ENCODE measurements around the gene SESN1. TPM values are rescaled to one million over a fixed set of nuclear protein-coding genes. Genes with fewer than 3 reads are reported as not detected.

The SESN1 gene
- total RNA-seq, 1 donor from 2014 or later = 27.3 TPM

GRCh38 chr6:109023356-109023925 lies 71.2 kb downstream of the SESN1 start:
- H3K27me3 Mint-ChIP-seq (ENCODE audit: low read depth, unreplicated experiment) = no peaks in the 10 kb centered on the region
- no peak overlapping the region for H3K4me3 Mint-ChIP-seq (ENCODE audit: unreplicated experiment)
- no peaks in the 10 kb centered on the region for H3K79me2 ChIP-seq (ENCODE audit: insufficient read depth, low read length)
- no peak overlapping the region for H3K9ac ChIP-seq (ENCODE audit: low read length)
- no peaks in the 10 kb centered on the region for H3K4me1 ChIP-seq (ENCODE audit: insufficient read depth, low read length)
- no peak overlapping the region for H3K4me2 ChIP-seq (ENCODE audit: low read length)
- no peak overlapping the region for H3K4me3 ChIP-seq (ENCODE audit: insufficient read depth, low read depth, low read length)
- H4K20me1 ChIP-seq (ENCODE audit: insufficient read depth, low read length) = peaks cover 3% of the 10 kb centered on the region
- DNase-seq (ENCODE audit: low read depth) = no peak
- H3K27ac ChIP-seq (ENCODE audit: low read depth, low read length) = no peak overlapping the region
- no peak for FAIRE-seq
- no peaks in the 10 kb centered on the region for H3K9me3 Mint-ChIP-seq (ENCODE audit: unreplicated experiment)
- no peaks in the 10 kb centered on the region for H3K4me1 Mint-ChIP-seq (ENCODE audit: low read depth, unreplicated experiment)
- no peaks in the 10 kb centered on the region for H3K36me3 ChIP-seq (ENCODE audit: insufficient read depth, low read length)
- TF ChIP-seq EZH2 (IDR thresholded peaks at IDR 0.05; ENCODE audit: insufficient read depth, low read length) (no peak), CTCF (IDR thresholded peaks at IDR 0.05; ENCODE audit: insufficient read depth, low read depth, low read length) (no peak)
- H3K36me3 Mint-ChIP-seq (ENCODE audit: low read depth, unreplicated experiment) = no peaks in the 10 kb centered on the region
- H3K9me3 ChIP-seq (ENCODE audit: insufficient read depth, low read depth, low read length) = no peaks in the 10 kb centered on the region
- H2AFZ ChIP-seq (ENCODE audit: low read depth, low read length) = no peak overlapping the region
- H3K27me3 ChIP-seq (ENCODE audit: insufficient read depth, low read length) = no peaks in the 10 kb centered on the region
- H3K27ac Mint-ChIP-seq (ENCODE audit: unreplicated experiment) = no peak overlapping the region

- Histone ChIP-seq H3K4me2 (ENCODE audit: low read length) (no peak overlapping the region), H2AFZ (ENCODE audit: low read depth, low read length) (no peak overlapping the region), H3K4me1 (ENCODE audit: insufficient read depth, low read length) (no peaks in the 10 kb centered on the region), H4K20me1 (ENCODE audit: insufficient read depth, low read length) (peaks cover 3% of the 10 kb centered on the region), H3K79me2 (ENCODE audit: insufficient read depth, low read length) (no peaks in the 10 kb centered on the region), H3K27ac (ENCODE audit: low read depth, low read length) (no peak overlapping the region), H3K36me3 (ENCODE audit: insufficient read depth, low read length) (no peaks in the 10 kb centered on the region), H3K9me3 (ENCODE audit: insufficient read depth, low read depth, low read length) (no peaks in the 10 kb centered on the region), H3K27me3 (ENCODE audit: insufficient read depth, low read length) (no peaks in the 10 kb centered on the region), H3K4me3 (ENCODE audit: insufficient read depth, low read depth, low read length) (no peak overlapping the region), H3K9ac (ENCODE audit: low read length) (no peak overlapping the region)
- H3K9me3 Mint-ChIP-seq (ENCODE audit: unreplicated experiment) = no peaks in the 10 kb centered on the region
- no peak for DNase-seq (ENCODE audit: low read depth)
- H3K4me1 Mint-ChIP-seq (ENCODE audit: low read depth, unreplicated experiment) = no peaks in the 10 kb centered on the region
- no peak for FAIRE-seq
- TF ChIP-seq CTCF (IDR thresholded peaks at IDR 0.05; ENCODE audit: insufficient read depth, low read depth, low read length) = no peak
- TF ChIP-seq EZH2 (IDR thresholded peaks at IDR 0.05; ENCODE audit: insufficient read depth, low read length) = no peak
- H3K36me3 Mint-ChIP-seq (ENCODE audit: low read depth, unreplicated experiment) = no peaks in the 10 kb centered on the region
- no peaks in the 10 kb centered on the region for H3K27me3 Mint-ChIP-seq (ENCODE audit: low read depth, unreplicated experiment)
- H3K27ac Mint-ChIP-seq (ENCODE audit: unreplicated experiment) = no peak overlapping the region
- no peak overlapping the region for H3K4me3 Mint-ChIP-seq (ENCODE audit: unreplicated experiment)
These were observed 72.8 kb downstream of the SESN1 start for GRCh38 chr6:109021870-109022269.

GRCh38 chr6:109019911-109020310 lies 74.7 kb downstream of the SESN1 start:
- no peak for DNase-seq (ENCODE audit: low read depth)
- Histone ChIP-seq H3K9ac (ENCODE audit: low read length) (no peak overlapping the region), H4K20me1 (ENCODE audit: insufficient read depth, low read length) (peaks cover 3% of the 10 kb centered on the region), H3K4me1 (ENCODE audit: insufficient read depth, low read length) (no peaks in the 10 kb centered on the region), H3K4me2 (ENCODE audit: low read length) (no peak overlapping the region), H3K9me3 (ENCODE audit: insufficient read depth, low read depth, low read length) (no peaks in the 10 kb centered on the region), H3K27me3 (ENCODE audit: insufficient read depth, low read length) (no peaks in the 10 kb centered on the region), H3K79me2 (ENCODE audit: insufficient read depth, low read length) (no peaks in the 10 kb centered on the region), H2AFZ (ENCODE audit: low read depth, low read length) (no peak overlapping the region), H3K4me3 (ENCODE audit: insufficient read depth, low read depth, low read length) (no peak overlapping the region), H3K27ac (ENCODE audit: low read depth, low read length) (no peak overlapping the region), H3K36me3 (ENCODE audit: insufficient read depth, low read length) (no peaks in the 10 kb centered on the region)
- Mint-ChIP-seq H3K4me1 (ENCODE audit: low read depth, unreplicated experiment) (peaks cover 7% of the 10 kb centered on the region), H3K36me3 (ENCODE audit: low read depth, unreplicated experiment) (no peaks in the 10 kb centered on the region), H3K9me3 (ENCODE audit: unreplicated experiment) (no peaks in the 10 kb centered on the region), H3K27me3 (ENCODE audit: low read depth, unreplicated experiment) (no peaks in the 10 kb centered on the region), H3K4me3 (ENCODE audit: unreplicated experiment) (no peak overlapping the region), H3K27ac (ENCODE audit: unreplicated experiment) (no peak overlapping the region)
- no peak for FAIRE-seq
- TF ChIP-seq EZH2 (IDR thresholded peaks at IDR 0.05; ENCODE audit: insufficient read depth, low read length) = no peak
- TF ChIP-seq CTCF (IDR thresholded peaks at IDR 0.05; ENCODE audit: insufficient read depth, low read depth, low read length) = no peak

Data from astrocyte (in vitro differentiated cells and primary cell).